NCI-H2081 (cell line): ENCODE data around the gene IFITM1.
"Not testable (repeated sequence)": the region's sequence is repeated elsewhere in the genome, so short reads cannot be mapped to it uniquely, and the experiment has no call there.

Experiments used
- DNase-seq, 2 experiments: peaks; one replicate each; lab custom pipeline; 2025; lab: John Stamatoyannopoulos, UW

Gene IFITM1

DNA sequence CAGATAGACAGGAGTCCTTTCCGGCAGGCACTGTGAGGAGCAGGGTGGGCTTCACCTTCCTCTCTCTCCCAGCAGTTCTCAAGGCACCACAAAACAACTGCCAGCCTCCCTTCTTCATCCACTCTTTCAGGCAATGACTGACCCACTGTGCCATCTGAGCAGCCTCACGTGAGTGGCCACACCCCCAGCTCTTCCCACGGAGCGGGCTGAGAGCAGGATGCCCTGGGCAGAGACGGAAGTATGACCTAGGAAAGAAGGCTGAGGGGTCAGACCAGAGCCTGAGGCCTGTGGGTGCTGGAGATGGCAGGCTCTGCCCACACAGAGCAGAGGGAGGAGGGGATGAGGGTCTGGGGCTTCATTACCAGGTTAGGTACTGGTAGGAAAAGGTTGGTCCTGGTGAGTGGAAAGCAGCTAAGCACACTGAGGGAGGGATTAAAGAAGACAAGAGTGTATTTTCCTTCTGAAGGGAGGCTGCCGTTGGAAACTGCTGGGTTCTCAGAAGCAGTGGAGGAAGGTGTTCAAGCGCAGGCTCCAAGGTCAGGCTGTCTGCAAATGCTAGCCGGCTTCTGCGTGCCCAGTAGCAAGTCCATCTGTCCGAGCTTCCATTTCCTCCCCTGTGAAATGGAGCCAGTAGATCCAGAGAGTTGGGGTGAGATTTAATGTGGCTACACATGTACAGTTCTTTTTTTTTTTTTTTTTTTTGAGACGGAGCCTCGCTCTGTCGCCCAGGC is 31.0 kb upstream of the IFITM1 start:
- DNase-seq, result no peak

GRCh38 chr11:283405-284104 is 30.3 kb upstream of the IFITM1 start:
- DNase-seq, result no peak

- no peak for DNase-seq
Measured at GRCh38 chr11:284105-285020, 29.5 kb upstream of the IFITM1 start.

- no peak for DNase-seq
Measured at GRCh38 chr11:285021-285893, 28.6 kb upstream of the IFITM1 start.

DNA sequence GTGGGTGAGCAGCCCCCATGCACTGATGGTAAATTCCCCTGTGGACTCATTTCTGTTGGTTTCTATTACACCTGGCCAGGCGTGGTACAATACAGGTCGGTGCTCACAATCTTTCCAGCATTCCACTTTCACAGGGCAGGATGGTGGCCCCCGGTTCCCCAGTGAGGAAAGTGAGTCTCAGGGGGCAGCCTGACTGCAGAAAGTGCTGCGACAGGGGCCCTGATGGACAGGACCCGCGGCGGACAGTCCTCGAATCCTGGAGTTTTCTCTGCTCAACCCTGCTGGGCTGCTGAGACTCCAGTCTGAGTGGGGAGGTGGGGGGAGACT is 28.0 kb upstream of the IFITM1 start:
- no peak for DNase-seq

DNA sequence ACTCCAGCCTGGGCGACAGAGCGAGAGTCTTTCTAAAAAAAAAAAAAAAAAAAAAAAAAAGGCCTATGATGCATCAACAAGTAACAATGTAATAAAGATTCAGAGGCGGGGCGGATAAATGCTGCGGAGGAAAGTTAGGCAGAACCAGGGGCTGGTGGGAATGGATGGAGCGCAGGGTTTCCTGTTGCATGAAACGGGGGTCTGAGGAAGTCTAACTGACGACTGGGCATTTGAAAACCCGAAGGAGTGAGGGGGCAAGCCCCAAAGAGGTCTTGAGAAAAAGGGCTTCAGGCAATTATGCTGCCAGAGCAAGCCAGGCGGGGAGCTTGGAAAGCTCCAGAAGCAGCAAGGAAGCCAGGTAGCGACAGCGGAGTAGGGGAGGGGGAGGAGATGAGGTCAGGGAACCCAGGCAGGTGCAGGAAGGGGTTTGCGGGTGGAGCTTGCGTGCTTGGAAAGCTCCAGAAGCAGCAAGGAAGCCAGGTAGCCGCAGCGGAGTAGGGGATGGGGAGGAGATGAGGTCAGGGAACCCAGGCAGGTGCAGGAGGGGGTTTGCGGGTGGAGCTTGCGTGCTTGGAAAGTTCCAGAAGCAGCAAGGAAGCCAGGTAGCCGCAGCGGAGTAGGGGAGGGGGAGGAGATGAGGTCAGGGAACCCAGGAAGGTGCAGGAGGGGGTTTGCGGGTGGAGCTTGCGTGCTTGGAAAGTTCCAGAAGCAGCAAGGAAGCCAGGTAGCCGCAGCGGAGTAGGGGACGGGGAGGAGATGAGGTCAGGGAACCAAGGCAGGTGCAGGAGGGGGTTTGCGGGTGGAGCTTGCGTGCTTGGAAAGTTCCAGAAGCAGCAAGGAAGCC is 26.6 kb upstream of the IFITM1 start:
- DNase-seq, result not testable (repeated sequence)

DNA sequence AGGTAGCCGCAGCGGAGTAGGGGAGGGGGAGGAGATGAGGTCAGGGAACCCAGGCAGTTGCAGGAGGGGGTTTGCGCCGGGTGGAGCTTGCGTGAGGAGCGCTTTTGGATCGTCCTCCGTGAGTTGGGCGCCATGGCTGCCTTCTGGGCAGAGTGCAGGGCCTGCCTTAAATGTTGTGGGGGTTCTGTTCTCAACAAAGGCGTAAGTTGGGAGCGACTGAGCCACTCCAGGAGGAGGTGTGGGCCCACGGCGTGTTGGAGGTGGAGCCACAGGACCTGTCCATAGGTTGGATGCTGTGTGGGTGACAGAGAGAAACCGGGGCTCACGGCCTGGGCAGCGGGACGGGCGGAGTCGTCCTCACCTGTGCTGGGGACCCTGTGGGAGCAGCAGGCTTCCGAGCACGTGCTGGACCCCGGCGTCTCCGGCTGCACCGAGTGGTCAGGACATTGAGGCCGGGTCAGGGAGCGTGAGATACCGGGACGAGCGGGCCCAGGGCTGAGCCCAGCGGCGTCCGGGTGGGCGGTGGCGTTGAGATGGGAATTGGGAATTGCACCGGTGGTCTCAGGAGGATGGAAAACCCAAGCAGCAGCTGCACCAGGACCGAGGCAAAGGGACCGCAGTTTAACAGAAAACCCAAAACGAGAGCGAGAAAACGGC is 25.9 kb upstream of the IFITM1 start:
- DNase-seq, result no peak

- peak; percentile 21 to 23 for DNase-seq
Measured at GRCh38 chr11:288478-289397, 25.1 kb upstream of the IFITM1 start, which contains the start of gene PGGHG. TSS of gene PGGHG (plus strand) at chr11:289126. CDS start at chr11:289817, 691 bp downstream.

- no peak for DNase-seq
Measured at GRCh38 chr11:289398-289711, 24.5 kb upstream of the IFITM1 start.

DNA sequence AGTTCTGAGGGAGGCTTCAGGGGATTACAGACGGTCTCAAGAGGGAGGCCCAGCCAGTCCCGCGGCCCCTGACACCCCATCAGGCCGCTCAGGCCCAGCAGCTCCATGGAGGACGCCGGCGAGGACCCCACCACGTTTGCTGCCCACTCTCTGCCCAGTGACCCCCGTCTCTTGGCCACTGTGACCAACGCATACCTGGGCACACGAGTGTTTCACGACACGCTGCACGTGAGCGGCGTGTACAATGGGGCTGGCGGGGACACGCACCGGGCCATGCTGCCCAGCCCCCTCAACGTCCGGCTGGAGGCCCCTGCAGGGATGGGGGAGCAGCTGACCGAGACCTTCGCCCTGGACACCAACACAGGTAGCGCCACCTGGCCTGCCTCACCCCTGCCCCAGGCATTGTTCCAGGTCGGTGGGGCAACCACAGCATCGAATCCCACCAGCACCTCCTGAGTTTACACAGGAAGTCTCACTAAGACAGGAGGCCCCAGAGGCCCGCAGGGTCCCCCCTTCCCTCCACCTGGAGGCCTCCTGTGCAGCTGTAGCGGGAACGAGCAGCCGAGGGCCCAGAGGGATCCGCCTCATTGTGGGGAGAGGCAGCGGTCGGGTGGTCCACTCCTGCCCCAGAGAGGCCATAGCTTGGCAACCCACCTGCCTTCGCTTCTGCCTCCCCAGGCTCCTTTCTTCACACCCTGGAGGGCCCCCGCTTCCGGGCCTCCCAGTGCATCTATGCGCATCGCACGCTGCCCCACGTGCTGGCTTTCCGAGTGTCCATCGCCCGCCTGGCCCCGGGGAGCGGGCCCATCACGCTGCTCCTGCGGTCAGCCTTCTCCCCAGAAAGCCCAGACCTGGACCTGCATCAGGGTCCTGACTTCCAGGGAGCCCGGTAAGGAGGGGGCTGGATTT is 23.9 kb upstream of the IFITM1 start:
- no peak for DNase-seq

- no peak for DNase-seq
Measured at GRCh38 chr11:290621-291231, 23.1 kb upstream of the IFITM1 start.

GRCh38 chr11:291281-292210 is 22.3 kb upstream of the IFITM1 start:
- no peak for DNase-seq

GRCh38 chr11:292211-293121 is 21.4 kb upstream of the IFITM1 start:
- no peak for DNase-seq

DNA sequence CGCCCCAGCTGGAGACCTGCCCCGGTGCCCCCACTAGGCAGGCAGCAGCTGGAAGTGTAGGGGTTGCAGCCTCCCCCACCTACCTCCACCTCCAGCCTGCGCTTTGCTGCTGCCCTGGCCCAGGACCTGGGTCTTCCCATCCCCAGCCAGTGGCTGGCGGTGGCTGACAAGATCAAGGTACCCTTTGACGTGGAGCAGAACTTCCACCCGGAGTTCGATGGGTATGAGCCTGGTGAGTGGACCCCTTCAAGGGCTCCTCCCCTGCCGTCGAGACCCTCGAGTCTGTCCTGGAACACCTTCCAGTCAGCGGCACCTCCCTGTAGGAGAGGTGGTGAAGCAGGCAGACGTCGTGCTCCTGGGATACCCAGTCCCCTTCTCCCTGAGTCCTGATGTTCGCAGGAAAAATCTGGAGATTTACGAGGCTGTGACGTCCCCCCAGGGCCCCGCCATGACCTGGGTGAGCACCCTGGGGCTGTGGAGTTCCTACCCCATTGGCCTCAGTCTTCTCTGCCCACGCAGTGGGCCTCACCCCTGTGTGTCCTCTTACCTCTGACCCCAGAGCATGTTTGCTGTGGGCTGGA is 20.5 kb upstream of the IFITM1 start:
- DNase-seq, result no peak
